ENCODE measurements around the gene TIMM17A.

DNA sequence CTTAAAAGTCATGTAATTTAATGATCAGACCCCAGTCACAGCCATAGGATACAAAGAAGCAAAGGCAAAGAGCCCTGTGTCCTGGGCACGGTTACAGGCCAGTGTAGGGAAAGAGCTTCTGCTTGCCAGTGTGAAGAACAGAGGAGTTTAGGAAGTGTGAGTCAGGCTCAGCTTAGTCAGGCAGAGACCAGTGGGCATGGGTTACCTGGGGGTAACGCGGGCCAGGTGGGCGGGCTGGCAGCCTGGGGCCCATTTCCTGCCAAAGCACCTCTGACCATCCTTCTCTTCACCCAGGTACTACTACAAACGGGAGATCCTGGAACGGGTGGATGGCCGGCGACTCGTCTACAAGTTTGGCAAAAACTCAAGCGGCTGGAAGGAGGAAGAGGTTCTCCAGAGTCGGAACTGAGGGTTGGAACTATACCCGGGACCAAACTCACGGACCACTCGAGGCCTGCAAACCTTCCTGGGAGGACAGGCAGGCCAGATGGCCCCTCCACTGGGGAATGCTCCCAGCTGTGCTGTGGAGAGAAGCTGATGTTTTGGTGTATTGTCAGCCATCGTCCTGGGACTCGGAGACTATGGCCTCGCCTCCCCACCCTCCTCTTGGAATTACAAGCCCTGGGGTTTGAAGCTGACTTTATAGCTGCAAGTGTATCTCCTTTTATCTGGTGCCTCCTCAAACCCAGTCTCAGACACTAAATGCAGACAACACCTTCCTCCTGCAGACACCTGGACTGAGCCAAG is 59.8 kb downstream of the TIMM17A start:
- TF ChIP-seq, protein P1, sequence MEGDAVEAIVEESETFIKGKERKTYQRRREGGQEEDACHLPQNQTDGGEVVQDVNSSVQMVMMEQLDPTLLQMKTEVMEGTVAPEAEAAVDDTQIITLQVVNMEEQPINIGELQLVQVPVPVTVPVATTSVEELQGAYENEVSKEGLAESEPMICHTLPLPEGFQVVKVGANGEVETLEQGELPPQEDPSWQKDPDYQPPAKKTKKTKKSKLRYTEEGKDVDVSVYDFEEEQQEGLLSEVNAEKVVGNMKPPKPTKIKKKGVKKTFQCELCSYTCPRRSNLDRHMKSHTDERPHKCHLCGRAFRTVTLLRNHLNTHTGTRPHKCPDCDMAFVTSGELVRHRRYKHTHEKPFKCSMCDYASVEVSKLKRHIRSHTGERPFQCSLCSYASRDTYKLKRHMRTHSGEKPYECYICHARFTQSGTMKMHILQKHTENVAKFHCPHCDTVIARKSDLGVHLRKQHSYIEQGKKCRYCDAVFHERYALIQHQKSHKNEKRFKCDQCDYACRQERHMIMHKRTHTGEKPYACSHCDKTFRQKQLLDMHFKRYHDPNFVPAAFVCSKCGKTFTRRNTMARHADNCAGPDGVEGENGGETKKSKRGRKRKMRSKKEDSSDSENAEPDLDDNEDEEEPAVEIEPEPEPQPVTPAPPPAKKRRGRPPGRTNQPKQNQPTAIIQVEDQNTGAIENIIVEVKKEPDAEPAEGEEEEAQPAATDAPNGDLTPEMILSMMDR (optimal IDR thresholded peaks at IDR 0.05 in 1 of 3, IDR thresholded peaks at IDR 0.05 in 1 of 3, conservative IDR thresholded peaks at IDR 0.05 in 1 of 3; ENCODE audit: extremely low read depth in 1 of 3, insufficient read depth in 2 of 3, low read length in 3 of 3), result no peak
- no peak for TF ChIP-seq EZH2 (IDR thresholded peaks at IDR 0.05; ENCODE audit: low read length)
